Panc1 (cell line): ENCODE measurements around the gene PDK2.

ENCODE experiments used
- TF ChIP-seq, protein P1 (sequence below), 2 experiments: IDR thresholded peaks; 2 replicates each; pipeline ENCODE4 v1.6.1; 2011 to 2012; ENCODE audit warnings: low read depth in 2 of 2, control low read depth in 1 of 2, low read length in 1 of 2, mild to moderate bottlenecking in 1 of 2, moderate library complexity in 1 of 2; ENCODE audit not compliant: insufficient read depth in 1 of 2
- TF ChIP-seq, protein P2 (sequence below): fragments of 450-650 bp; IDR thresholded peaks from 2 replicates; pipeline ENCODE4 v1.5.1; 2017; ENCODE audit warnings: mild to moderate bottlenecking

DNA sequence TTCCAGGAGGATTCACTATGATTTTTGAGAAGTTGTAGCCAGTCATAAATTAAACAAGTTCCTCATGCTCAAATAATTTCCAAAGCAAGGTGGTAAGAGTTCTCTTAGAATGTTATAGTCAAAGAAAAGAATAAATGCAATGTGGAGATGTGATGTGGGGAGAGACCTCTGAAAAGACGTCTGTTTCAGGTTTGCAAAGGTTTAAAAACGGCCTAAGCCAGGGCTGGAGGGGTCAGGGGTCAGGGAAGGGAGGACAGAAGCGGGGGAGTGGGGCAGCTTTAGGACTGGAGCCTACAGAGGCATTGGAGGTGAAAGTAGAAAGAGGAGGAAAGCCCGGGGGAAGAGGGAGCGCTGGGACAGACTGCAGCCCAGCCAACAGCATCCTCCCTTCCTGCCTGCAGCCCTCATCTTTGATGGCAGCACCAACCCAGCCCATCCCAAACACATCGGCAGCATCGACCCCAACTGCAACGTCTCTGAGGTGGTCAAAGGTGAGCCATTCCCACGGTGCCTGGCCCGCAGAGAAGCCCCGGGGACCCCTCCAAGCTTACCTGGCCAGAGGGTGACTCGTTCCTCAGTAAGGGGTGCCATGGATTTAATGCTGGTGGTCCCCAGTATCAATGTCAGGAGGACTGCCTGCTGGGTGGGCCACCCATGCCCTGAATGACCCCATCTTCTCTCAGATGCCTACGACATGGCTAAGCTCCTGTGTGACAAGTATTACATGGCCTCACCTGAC lies 11.4 kb downstream of the PDK2 start:
- TF ChIP-seq, protein P1, sequence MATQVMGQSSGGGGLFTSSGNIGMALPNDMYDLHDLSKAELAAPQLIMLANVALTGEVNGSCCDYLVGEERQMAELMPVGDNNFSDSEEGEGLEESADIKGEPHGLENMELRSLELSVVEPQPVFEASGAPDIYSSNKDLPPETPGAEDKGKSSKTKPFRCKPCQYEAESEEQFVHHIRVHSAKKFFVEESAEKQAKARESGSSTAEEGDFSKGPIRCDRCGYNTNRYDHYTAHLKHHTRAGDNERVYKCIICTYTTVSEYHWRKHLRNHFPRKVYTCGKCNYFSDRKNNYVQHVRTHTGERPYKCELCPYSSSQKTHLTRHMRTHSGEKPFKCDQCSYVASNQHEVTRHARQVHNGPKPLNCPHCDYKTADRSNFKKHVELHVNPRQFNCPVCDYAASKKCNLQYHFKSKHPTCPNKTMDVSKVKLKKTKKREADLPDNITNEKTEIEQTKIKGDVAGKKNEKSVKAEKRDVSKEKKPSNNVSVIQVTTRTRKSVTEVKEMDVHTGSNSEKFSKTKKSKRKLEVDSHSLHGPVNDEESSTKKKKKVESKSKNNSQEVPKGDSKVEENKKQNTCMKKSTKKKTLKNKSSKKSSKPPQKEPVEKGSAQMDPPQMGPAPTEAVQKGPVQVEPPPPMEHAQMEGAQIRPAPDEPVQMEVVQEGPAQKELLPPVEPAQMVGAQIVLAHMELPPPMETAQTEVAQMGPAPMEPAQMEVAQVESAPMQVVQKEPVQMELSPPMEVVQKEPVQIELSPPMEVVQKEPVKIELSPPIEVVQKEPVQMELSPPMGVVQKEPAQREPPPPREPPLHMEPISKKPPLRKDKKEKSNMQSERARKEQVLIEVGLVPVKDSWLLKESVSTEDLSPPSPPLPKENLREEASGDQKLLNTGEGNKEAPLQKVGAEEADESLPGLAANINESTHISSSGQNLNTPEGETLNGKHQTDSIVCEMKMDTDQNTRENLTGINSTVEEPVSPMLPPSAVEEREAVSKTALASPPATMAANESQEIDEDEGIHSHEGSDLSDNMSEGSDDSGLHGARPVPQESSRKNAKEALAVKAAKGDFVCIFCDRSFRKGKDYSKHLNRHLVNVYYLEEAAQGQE (IDR thresholded peaks at IDR 0.05; ENCODE audit: insufficient read depth in 1 of 2, low read depth in 2 of 2, low read length in 1 of 2): no peak
- TF ChIP-seq, protein P2, sequence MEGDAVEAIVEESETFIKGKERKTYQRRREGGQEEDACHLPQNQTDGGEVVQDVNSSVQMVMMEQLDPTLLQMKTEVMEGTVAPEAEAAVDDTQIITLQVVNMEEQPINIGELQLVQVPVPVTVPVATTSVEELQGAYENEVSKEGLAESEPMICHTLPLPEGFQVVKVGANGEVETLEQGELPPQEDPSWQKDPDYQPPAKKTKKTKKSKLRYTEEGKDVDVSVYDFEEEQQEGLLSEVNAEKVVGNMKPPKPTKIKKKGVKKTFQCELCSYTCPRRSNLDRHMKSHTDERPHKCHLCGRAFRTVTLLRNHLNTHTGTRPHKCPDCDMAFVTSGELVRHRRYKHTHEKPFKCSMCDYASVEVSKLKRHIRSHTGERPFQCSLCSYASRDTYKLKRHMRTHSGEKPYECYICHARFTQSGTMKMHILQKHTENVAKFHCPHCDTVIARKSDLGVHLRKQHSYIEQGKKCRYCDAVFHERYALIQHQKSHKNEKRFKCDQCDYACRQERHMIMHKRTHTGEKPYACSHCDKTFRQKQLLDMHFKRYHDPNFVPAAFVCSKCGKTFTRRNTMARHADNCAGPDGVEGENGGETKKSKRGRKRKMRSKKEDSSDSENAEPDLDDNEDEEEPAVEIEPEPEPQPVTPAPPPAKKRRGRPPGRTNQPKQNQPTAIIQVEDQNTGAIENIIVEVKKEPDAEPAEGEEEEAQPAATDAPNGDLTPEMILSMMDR: no peak
